ENCODE measurements around the gene RDH13.

GRCh38 chr19:55048446-55048845 lies 14.5 kb downstream of the RDH13 start:
- TF ChIP-seq CTCF (IDR thresholded peaks at IDR 0.05): no peak
- TF ChIP-seq POLR2A (IDR thresholded peaks at IDR 0.05): no peak
